ES-I3 (cell line): ENCODE measurements around the gene S100A4.
A peak's percentile ranks its signal among the peaks of the same experiment; 100 is the strongest.
"Not testable (repeated sequence)": the region's sequence is repeated elsewhere in the genome, so short reads cannot be mapped to it uniquely, and the experiment has no call there.

ENCODE experiments used
- H3K36me3 ChIP-seq: 2 replicates; pipeline ENCODE4 v1.6.1; 2013; ENCODE audit warnings: mild to moderate bottlenecking, low read length, control low read depth, moderate library complexity; ENCODE audit not compliant: insufficient read depth
- H3K4me1 ChIP-seq: 2 replicates; pipeline ENCODE4 v1.6.1; 2013; ENCODE audit warnings: mild to moderate bottlenecking, control low read depth, low read length; ENCODE audit not compliant: insufficient read depth
- H3K9ac ChIP-seq: 2 replicates; pipeline ENCODE4 v1.6.1; 2013; ENCODE audit warnings: low read depth, mild to moderate bottlenecking, low read length, moderate library complexity
- H3K9me3 ChIP-seq: 2 replicates; pipeline ENCODE4 v1.6.1; 2013; ENCODE audit warnings: mild to moderate bottlenecking, low read length, moderate library complexity; ENCODE audit not compliant: control insufficient read depth, insufficient read depth

S100A4 gene

GRCh38 chr1:153575081-153575491 is 29.5 kb upstream of the S100A4 start:
- not testable (repeated sequence) for H3K9ac ChIP-seq, H3K36me3 ChIP-seq, H3K9me3 ChIP-seq
- H3K4me1 ChIP-seq, result peaks cover 15% of the 10 kb centered on the region

- Histone ChIP-seq H3K4me1 (peaks cover 6% of the 10 kb centered on the region), H3K36me3 (no peaks in the 10 kb centered on the region), H3K9me3 (no peaks in the 10 kb centered on the region), H3K9ac (no peak overlapping the region)
These were observed 27.7 kb upstream of the S100A4 start for GRCh38 chr1:153573351-153573750.

GRCh38 chr1:153572569-153573015 is 27.0 kb upstream of the S100A4 start:
- Histone ChIP-seq H3K36me3 (no peaks in the 10 kb centered on the region), H3K9ac (no peak overlapping the region), H3K4me1 (peaks cover 8% of the 10 kb centered on the region), H3K9me3 (no peaks in the 10 kb centered on the region)

- Histone ChIP-seq H3K4me1 (peaks cover 15% of the 10 kb centered on the region), H3K9me3 (no peaks in the 10 kb centered on the region), H3K9ac (no peak overlapping the region)
These were observed 26.1 kb upstream of the S100A4 start for GRCh38 chr1:153571706-153572105.

GRCh38 chr1:153570874-153571273 is 25.3 kb upstream of the S100A4 start:
- Histone ChIP-seq H3K36me3 (no peaks in the 10 kb centered on the region), H3K9me3 (no peaks in the 10 kb centered on the region), H3K4me1 (peaks cover 19% of the 10 kb centered on the region), H3K9ac (no peak overlapping the region)

More at GRCh38 chr1:153571706-153572105, 26.1 kb upstream of the S100A4 start:
- H3K36me3 ChIP-seq, result no peaks in the 10 kb centered on the region

- Histone ChIP-seq H3K4me1 (peaks cover 27% of the 10 kb centered on the region), H3K36me3 (no peaks in the 10 kb centered on the region), H3K9me3 (no peaks in the 10 kb centered on the region), H3K9ac (no peak overlapping the region)
These were observed 23.9 kb upstream of the S100A4 start for GRCh38 chr1:153569465-153569864.

- H3K4me1 ChIP-seq, result peaks cover 27% of the 10 kb centered on the region
- no peaks in the 10 kb centered on the region for H3K36me3 ChIP-seq
- no peaks in the 10 kb centered on the region for H3K9me3 ChIP-seq
- H3K9ac ChIP-seq, result peak overlapping the region; percentile 40
These were observed 22.9 kb upstream of the S100A4 start for GRCh38 chr1:153568367-153569099.

- H3K4me1 ChIP-seq, result peaks cover 27% of the 10 kb centered on the region
- H3K9ac ChIP-seq, result peak overlapping the region; percentile 40
- no peaks in the 10 kb centered on the region for H3K36me3 ChIP-seq
- no peaks in the 10 kb centered on the region for H3K9me3 ChIP-seq
These were observed 22.2 kb upstream of the S100A4 start for GRCh38 chr1:153567621-153568366.

- H3K36me3 ChIP-seq, result no peaks in the 10 kb centered on the region
- H3K9ac ChIP-seq, result peak overlapping the region; percentile 31; the same call in 1 of the 2 replicates
- H3K4me1 ChIP-seq, result peaks cover 27% of the 10 kb centered on the region
- no peaks in the 10 kb centered on the region for H3K9me3 ChIP-seq
These were observed 21.1 kb upstream of the S100A4 start for GRCh38 chr1:153566414-153567371.

- Histone ChIP-seq H3K4me1 (peaks cover 27% of the 10 kb centered on the region), H3K9ac (peak within 1 kb of the TSS; percentile 31; the same call in 1 of the 2 replicates), H3K36me3 (no peaks in the 10 kb centered on the region), H3K9me3 (no peaks in the 10 kb centered on the region)
These were observed 20.1 kb upstream of the S100A4 start, which contains the start of gene S100A2 for GRCh38 chr1:153565529-153566374. Gene S100A2, minus strand, starts transcription at chr1:153565844. Its CDS starts 1,967 bp downstream, at chr1:153563877.

GRCh38 chr1:153563991-153564390 is 18.4 kb upstream of the S100A4 start:
- Histone ChIP-seq H3K9ac (no peak overlapping the region), H3K36me3 (no peaks in the 10 kb centered on the region), H3K9me3 (no peaks in the 10 kb centered on the region), H3K4me1 (peaks cover 27% of the 10 kb centered on the region)

GRCh38 chr1:153563483-153563901 is 17.9 kb upstream of the S100A4 start:
- Histone ChIP-seq H3K9ac (no peak overlapping the region), H3K9me3 (no peaks in the 10 kb centered on the region), H3K36me3 (no peaks in the 10 kb centered on the region), H3K4me1 (peaks cover 27% of the 10 kb centered on the region)

GRCh38 chr1:153562021-153562420 is 16.4 kb upstream of the S100A4 start:
- H3K9me3 ChIP-seq, H3K9ac ChIP-seq, H3K36me3 ChIP-seq: not testable (repeated sequence)
- peaks cover 15% of the 10 kb centered on the region for H3K4me1 ChIP-seq
